Ascending aorta (tissue), 2 donors: Measurements from ENCODE around the gene PDXK. TPM values are rescaled to one million over a fixed set of nuclear protein-coding genes. Genes with fewer than 3 reads are reported as not detected.
A peak's percentile ranks its signal among the peaks of the same experiment; 100 is the strongest.

Source experiments
- DNase-seq, 2 donors: peaks; one replicate each; pipeline ENCODE4 v3.0.0-alpha.2; 2019; ENCODE audit warnings: low spot score in 2 of 2
- H3K27ac ChIP-seq, 2 donors: fragments of 200-600 bp; sonication (generic); one replicate each; pipeline ENCODE4 v1.5.1; 2016 to 2017; ENCODE audit warnings: mild to moderate bottlenecking in 1 of 2
- H3K27me3 ChIP-seq: fragments of 200-600 bp; sonication (generic); one replicate; pipeline ENCODE4 v1.5.1; 2017
- H3K36me3 ChIP-seq, 2 donors: fragments of 200-600 bp; sonication (generic); one replicate each; pipeline ENCODE4 v1.5.1; 2016
- H3K4me1 ChIP-seq, 2 donors: fragments of 200-600 bp; sonication (generic); one replicate each; pipeline ENCODE4 v1.5.1; 2016 to 2017; ENCODE audit warnings: mild to moderate bottlenecking in 1 of 2
- H3K4me3 ChIP-seq, 2 donors: fragments of 200-600 bp; sonication (generic); one replicate each; pipeline ENCODE4 v1.5.1; 2016 to 2017; ENCODE audit warnings: mild to moderate bottlenecking in 1 of 2
- H3K9me3 ChIP-seq, 2 donors: fragments of 200-600 bp; sonication (generic); one replicate each; pipeline ENCODE4 v1.5.1; 2016
- CTCF ChIP-seq, 3 experiments: fragments of 200-600 bp in 2 of 3; fragments of 450-650 bp in 1 of 3; sonication (generic) in 2 of 3; IDR thresholded peaks; one replicate each; pipeline ENCODE4 v1.5.1; 2016 to 2019; ENCODE audit warnings: antibody characterized with exemption in 3 of 3, mild to moderate bottlenecking in 1 of 3, moderate library complexity in 1 of 3
- intact Hi-C: fragments of 100-400 bp; cut with DNase I; formaldehyde crosslinking; loops from one replicate; pipeline ENCODE4 v1.15.1; 2023
- total RNA-seq: library from RNA; depleted of rRNA; stranded (reverse); fragments of >200 nt; gene quantifications from one replicate; pipeline ENCODE4 v1.1.0, GENCODE V29; 2016

The PDXK gene
- total RNA-seq, 1 donor from 2014 or later, result 102 TPM

GRCh38 chr21:43783098-43783700 is 64.3 kb downstream of the PDXK start:
- Histone ChIP-seq H3K27ac (no peak overlapping the region), H3K4me3 (no peak overlapping the region), H3K27me3 (no peaks in the 10 kb centered on the region), H3K9me3 (no peaks in the 10 kb centered on the region), H3K4me1 (no peaks in the 10 kb centered on the region), H3K36me3 (no peaks in the 10 kb centered on the region)
- intact Hi-C loops, result loop anchor here (10.0 kb wide), 1 partner anchor 232 kb away; the partner anchor contains the start of gene TRAPPC10
- no peak for DNase-seq
- TF ChIP-seq CTCF (IDR thresholded peaks at IDR 0.05), result no peak

DNA sequence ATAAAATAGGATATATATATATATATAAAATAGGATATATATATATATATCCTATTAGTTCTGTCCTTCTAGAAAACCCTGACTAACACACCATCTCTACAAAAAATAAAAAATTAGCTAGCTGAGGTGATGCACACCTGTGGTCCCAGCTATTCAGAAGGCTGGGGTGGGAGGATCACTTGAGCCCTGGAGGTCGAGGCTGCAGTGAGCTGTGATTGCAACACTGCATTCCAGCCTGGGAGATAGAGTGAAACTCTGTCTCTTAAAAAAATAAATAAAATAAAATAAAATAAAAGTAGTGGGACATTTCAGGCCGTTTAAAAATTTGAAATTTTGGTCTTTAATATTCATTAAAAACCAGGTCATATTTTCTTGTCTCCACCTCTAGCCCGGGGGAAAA is 66.2 kb downstream of the PDXK start:
- no peaks in the 10 kb centered on the region for H3K27me3 ChIP-seq
- intact Hi-C loops, result loop anchor here (10.0 kb wide), 1 partner anchor 230 kb away; the partner anchor contains the start of gene TRAPPC10
- no peak for DNase-seq
- no peak for TF ChIP-seq CTCF (IDR thresholded peaks at IDR 0.05)
- no peak overlapping the region for H3K27ac ChIP-seq
- H3K4me1 ChIP-seq, result peaks cover 0 to 3% of the 10 kb centered on the region in 2 donors
- no peaks in the 10 kb centered on the region for H3K36me3 ChIP-seq
- H3K4me3 ChIP-seq, result no peak overlapping the region
- no peaks in the 10 kb centered on the region for H3K9me3 ChIP-seq

- TF ChIP-seq CTCF (IDR thresholded peaks at IDR 0.05), result no peak
- Histone ChIP-seq H3K9me3 (no peaks in the 10 kb centered on the region), H3K36me3 (no peaks in the 10 kb centered on the region), H3K27ac (no peak overlapping the region), H3K4me1 (peaks cover 6 to 14% of the 10 kb centered on the region in 2 donors), H3K4me3 (no peak overlapping the region), H3K27me3 (no peaks in the 10 kb centered on the region)
- no peak for DNase-seq
- intact Hi-C loops, result loop anchor here (10.0 kb wide), 1 partner anchor 228 kb away; the partner anchor contains the start of gene TRAPPC10
Measured at GRCh38 chr21:43786300-43786806, 67.4 kb downstream of the PDXK start.

DNA sequence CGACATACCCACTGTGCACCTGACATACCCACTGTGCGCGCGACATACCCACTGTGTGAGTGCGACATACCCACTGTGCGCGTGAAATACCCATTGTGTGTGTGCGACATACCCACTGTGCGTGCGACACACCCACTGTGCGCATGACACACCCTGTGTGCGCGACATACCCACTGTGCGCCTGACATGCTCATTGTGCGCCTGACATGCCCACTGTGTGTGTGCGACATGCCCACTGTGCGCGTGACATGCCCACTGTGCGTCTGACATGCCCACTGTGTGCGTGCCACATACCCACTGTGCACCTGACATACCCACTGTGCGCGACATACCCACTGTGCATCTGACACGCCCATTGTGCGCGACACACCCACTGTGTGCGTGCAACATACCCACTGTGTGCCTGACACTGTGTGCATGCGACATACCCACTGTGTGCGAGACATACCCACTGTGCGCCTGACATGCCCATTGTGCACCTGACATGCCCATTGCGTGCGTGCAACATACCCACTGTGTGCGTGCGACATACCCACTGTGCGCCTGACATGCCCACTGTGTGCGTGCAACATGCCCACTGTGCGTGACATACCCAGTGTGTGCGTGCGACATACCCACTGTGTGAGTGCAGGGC is 68.0 kb downstream of the PDXK start:
- peaks cover 6 to 14% of the 10 kb centered on the region in 2 donors for H3K4me1 ChIP-seq
- intact Hi-C loops, result loop anchor here (10.0 kb wide), 1 partner anchor 228 kb away; the partner anchor contains the start of gene TRAPPC10
- no peaks in the 10 kb centered on the region for H3K9me3 ChIP-seq
- no peak overlapping the region for H3K27ac ChIP-seq
- no peak for TF ChIP-seq CTCF (IDR thresholded peaks at IDR 0.05)
- H3K36me3 ChIP-seq, result peaks cover 2 to 4% of the 10 kb centered on the region in 2 donors
- no peak for DNase-seq
- no peak overlapping the region for H3K4me3 ChIP-seq
- no peaks in the 10 kb centered on the region for H3K27me3 ChIP-seq

DNA sequence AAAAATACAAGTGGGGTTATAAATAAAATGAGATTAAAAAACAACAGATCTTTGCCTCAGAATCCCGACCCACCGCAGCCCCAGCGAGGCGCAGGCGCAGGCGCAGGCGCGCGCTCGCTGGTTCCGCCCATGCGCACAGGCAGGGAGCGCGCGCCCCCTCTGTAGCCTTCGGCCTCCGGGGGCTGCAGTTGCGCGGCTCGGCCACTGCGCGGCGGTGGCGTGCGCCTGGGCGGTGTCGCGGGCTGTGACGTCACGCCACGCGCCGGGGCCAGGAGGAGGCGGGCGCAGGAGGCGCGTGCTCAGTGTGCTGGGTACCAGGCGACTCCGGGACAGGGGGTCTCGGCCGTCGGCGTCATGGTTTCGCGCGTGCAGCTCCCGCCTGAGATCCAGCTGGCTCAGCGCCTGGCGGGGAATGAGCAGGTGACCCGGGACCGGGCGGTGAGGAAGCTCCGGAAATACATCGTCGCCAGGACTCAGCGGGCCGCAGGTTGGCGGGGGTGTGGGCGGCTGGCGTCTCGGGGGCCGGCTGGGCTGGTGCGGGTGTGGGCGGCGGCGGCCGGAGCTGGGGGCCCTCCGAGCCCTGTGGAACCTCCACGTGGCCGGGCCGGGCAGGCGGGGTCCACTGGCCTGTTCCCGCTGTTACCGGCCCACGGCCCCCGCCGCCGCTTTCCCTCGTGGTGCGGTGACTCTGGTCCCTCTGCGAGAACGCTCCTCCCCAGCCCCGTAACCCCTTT is 70.5 kb downstream of the PDXK start, which contains the start of gene RRP1:
Gene RRP1 (plus strand): TSS at position 302 of the 734 bp plus-strand sequence. CDS start 53 bp downstream, at position 355.
- intact Hi-C loops, result loop anchor here (1.0 to 10.0 kb wide), 2 partner anchors 13 to 225 kb away; partner anchors contain the start of genes CSTB and TRAPPC10
- no peaks in the 10 kb centered on the region for H3K27me3 ChIP-seq
- peak within 1 kb of the TSS; percentile 78 to 84 for H3K27ac ChIP-seq
- peaks cover 26 to 29% of the 10 kb centered on the region in 2 donors for H3K36me3 ChIP-seq
- DNase-seq, result peak; percentile 56 to 95
- no peaks in the 10 kb centered on the region for H3K9me3 ChIP-seq
- peak within 1 kb of the TSS; percentile 77 to 95 for H3K4me3 ChIP-seq
- H3K4me1 ChIP-seq, result peaks cover 6 to 14% of the 10 kb centered on the region in 2 donors
- peak; percentile 81 to 100 (median 98) for TF ChIP-seq CTCF (IDR thresholded peaks at IDR 0.05)
